HG02642 (cell line): ENCODE results near the gene CYP2A7.
"Not testable (repeated sequence)": the region's sequence is repeated elsewhere in the genome, so short reads cannot be mapped to it uniquely, and the experiment has no call there.

ENCODE experiments used
- ATAC-seq: cut with Tn5 transposase; IDR thresholded peaks from one replicate; pipeline ENCODE4 v1.9.1; 2021; ENCODE audit warnings: mild to moderate bottlenecking; ENCODE audit not compliant: unreplicated experiment, poor library complexity

Gene CYP2A7

GRCh38 chr19:40882062-40882461, at the start of gene CYP2A7:
Gene CYP2A7, minus strand, starts transcription at chr19:40882231. Its CDS starts 21 bp downstream, at chr19:40882210.
- not testable (repeated sequence) for ATAC-seq

- ATAC-seq: not testable (repeated sequence)
Observed at GRCh38 chr19:40930799-40931198, 48.8 kb upstream of the CYP2A7 start.

- ATAC-seq: not testable (repeated sequence)
Observed at GRCh38 chr19:40929942-40930341, 47.9 kb upstream of the CYP2A7 start.

GRCh38 chr19:40928850-40929249, 46.8 kb upstream of the CYP2A7 start:
- ATAC-seq: no peak

- no peak for ATAC-seq
Observed at GRCh38 chr19:40927567-40927966, 45.5 kb upstream of the CYP2A7 start.

- not testable (repeated sequence) for ATAC-seq
Observed at GRCh38 chr19:40926276-40926675, 44.2 kb upstream of the CYP2A7 start.

- no peak for ATAC-seq
Observed at GRCh38 chr19:40923934-40924391, 41.9 kb upstream of the CYP2A7 start.

- not testable (repeated sequence) for ATAC-seq
Observed at GRCh38 chr19:40922237-40923160, 40.5 kb upstream of the CYP2A7 start.

- ATAC-seq: no peak
Observed at GRCh38 chr19:40921005-40921897, 39.2 kb upstream of the CYP2A7 start.

- ATAC-seq: no peak
Observed at GRCh38 chr19:40920300-40921004, 38.4 kb upstream of the CYP2A7 start.

- ATAC-seq: not testable (repeated sequence)
Observed at GRCh38 chr19:40919530-40920299, 37.7 kb upstream of the CYP2A7 start.

GRCh38 chr19:40918303-40918702, 36.3 kb upstream of the CYP2A7 start:
- not testable (repeated sequence) for ATAC-seq

GRCh38 chr19:40908976-40909375, 26.9 kb upstream of the CYP2A7 start:
- no peak for ATAC-seq

- no peak for ATAC-seq
Observed at GRCh38 chr19:40907968-40908735, 26.1 kb upstream of the CYP2A7 start.

- no peak for ATAC-seq
Observed at GRCh38 chr19:40906512-40906911, 24.5 kb upstream of the CYP2A7 start.

- not testable (repeated sequence) for ATAC-seq
Observed at GRCh38 chr19:40904673-40905156, 22.7 kb upstream of the CYP2A7 start.

GRCh38 chr19:40901975-40902750, 20.1 kb upstream of the CYP2A7 start:
- ATAC-seq: not testable (repeated sequence)

GRCh38 chr19:40900521-40900920, 18.5 kb upstream of the CYP2A7 start:
- ATAC-seq: not testable (repeated sequence)
